HepG2 (cell line): Measurements from ENCODE around the gene ARL8A. TPM values are rescaled to one million over a fixed set of nuclear protein-coding genes. Genes with fewer than 3 reads are reported as not detected.

Source experiments
- FOXK1 ChIP-seq: sonication (generic); formaldehyde crosslinking; IDR thresholded peaks from 2 replicates; pipeline ENCODE4 v1.4.0; 2020; ENCODE audit warnings: low read depth, missing genetic modification reagents, borderline replicate concordance
- HOMEZ ChIP-seq: IDR thresholded peaks from 2 replicates; pipeline ENCODE4 v1.6.1; 2016; ENCODE audit warnings: low read depth
- KDM5B ChIP-seq: sonication (generic); formaldehyde crosslinking; IDR thresholded peaks from 2 replicates; pipeline ENCODE4 v1.4.0; 2020; ENCODE audit warnings: missing genetic modification reagents, mild to moderate bottlenecking, borderline replicate concordance
- NCOA2 ChIP-seq: sonication (generic); formaldehyde crosslinking; IDR thresholded peaks from 2 replicates; pipeline ENCODE4 v1.8.0; 2022; ENCODE audit warnings: inconsistent platforms
- RNF2 ChIP-seq: fragments of 450-650 bp; conservative IDR thresholded peaks from 2 replicates; pipeline ENCODE4 v1.6.1; 2016; ENCODE audit warnings: low read depth
- SKIL ChIP-seq: sonication (generic); formaldehyde crosslinking; IDR thresholded peaks from 2 replicates; pipeline ENCODE4 v1.8.0; 2022; ENCODE audit warnings: missing genetic modification reagents, mild to moderate bottlenecking, moderate library complexity, borderline replicate concordance
- SUZ12 ChIP-seq: fragments of 150-350 bp; IDR thresholded peaks from 2 replicates; pipeline ENCODE4 v1.6.1; 2014; ENCODE audit warnings: low read depth, low read length
- TGIF2 ChIP-seq: IDR thresholded peaks from 2 replicates; pipeline ENCODE4 v1.6.1; 2016; ENCODE audit warnings: control low read depth, missing compliant biosample characterization
- XBP1 ChIP-seq: sonication (generic); formaldehyde crosslinking; IDR thresholded peaks from 2 replicates; pipeline ENCODE4 v1.5.0; 2020; ENCODE audit warnings: missing genetic modification reagents
- ZBTB4 ChIP-seq: sonication (generic); formaldehyde crosslinking; IDR thresholded peaks from 2 replicates; pipeline ENCODE4 v1.4.0; 2020; ENCODE audit warnings: missing genetic modification reagents, mild to moderate bottlenecking, borderline replicate concordance
- ZGPAT ChIP-seq: IDR thresholded peaks from 2 replicates; pipeline ENCODE4 v1.6.1; 2016; ENCODE audit warnings: mild to moderate bottlenecking
- ZKSCAN1 ChIP-seq: fragments of 150-350 bp; IDR thresholded peaks from 2 replicates; pipeline ENCODE4 v1.6.1; 2014; ENCODE audit warnings: low read length
- ZNF101 ChIP-seq: sonication (generic); formaldehyde crosslinking; IDR thresholded peaks from 2 replicates; pipeline ENCODE4 v1.4.0; 2020; ENCODE audit warnings: mild to moderate bottlenecking, low read depth, missing genetic modification reagents, borderline replicate concordance
- ZNF446 ChIP-seq: sonication (generic); formaldehyde crosslinking; IDR thresholded peaks from 2 replicates; pipeline ENCODE4 v1.5.0; 2020; ENCODE audit warnings: mild to moderate bottlenecking, missing genetic modification reagents
- ZNF510 ChIP-seq: sonication (generic); formaldehyde crosslinking; IDR thresholded peaks from 2 replicates; pipeline ENCODE4 v1.4.0; 2020; ENCODE audit warnings: low read depth, mild to moderate bottlenecking, missing genetic modification reagents
- ZNF605 ChIP-seq: sonication (generic); formaldehyde crosslinking; IDR thresholded peaks from 2 replicates; pipeline ENCODE4 v1.8.0; 2022; ENCODE audit warnings: mild to moderate bottlenecking, missing genetic modification reagents
- ZNF652 ChIP-seq: IDR thresholded peaks from 2 replicates; pipeline ENCODE4 v1.6.1; 2016; ENCODE audit warnings: low read depth, borderline replicate concordance
- ZSCAN25 ChIP-seq: sonication (generic); formaldehyde crosslinking; IDR thresholded peaks from 2 replicates; pipeline ENCODE4 v1.8.0; 2022; ENCODE audit warnings: mild to moderate bottlenecking, missing genetic modification reagents
- polyA plus RNA-seq, 8 experiments: library from polyadenylated mRNA; depleted of rRNA in 3 of 8; stranded (reverse) in 7 of 8; unstranded in 1 of 8; fragments of >200 nt; fragmentation: Illumina TruSeq in 4 of 8; extraction: Trizol in 4 of 8; gene quantifications; 2 replicates each; pipeline versions ENCODE4 v1.2.1 to v1.2.3, GENCODE V29; 2011 to 2016; ENCODE audit warnings: low read depth in 4 of 8, missing spikeins in 1 of 8, mixed read lengths in 1 of 8; ENCODE audit not compliant: insufficient read depth in 1 of 8
- total RNA-seq, 5 experiments: library from RNA; depleted of rRNA; stranded (reverse); fragments of >200 nt; fragmentation: Illumina TruSeq; extraction: Trizol; gene quantifications; 2 replicates each; pipeline ENCODE4 v1.2.3, GENCODE V29; 2016; ENCODE audit warnings: low read depth in 1 of 5

Gene ARL8A
- total and polyA plus RNA-seq, 2 of the 13 experiments (the other 11 are each of a cell fraction or from before 2014, with no cell fraction given), result 2.7 to 23.4 TPM

GRCh38 chr1:202143011-202143767 lies 1.3 kb downstream of the ARL8A start (continued):
- TF ChIP-seq ZBTB4 (CRISPR knock-in tag) (peak; percentile 43; the same call in 1 of the 2 replicates), NCOA2 (CRISPR knock-in tag) (peak; percentile 19; the same call in 1 of the 2 replicates), TGIF2 (CRISPR knock-in tag) (no peak), ZNF605 (CRISPR knock-in tag) (0 out of 2 replicates have a peak, but pooled peaks have one; percentile 74), HOMEZ (0 out of 2 replicates have a peak, but pooled peaks have one; percentile 23), XBP1 (CRISPR knock-in tag) (no peak), ZNF446 (CRISPR knock-in tag) (no peak), ZKSCAN1 (no peak), ZSCAN25 (CRISPR knock-in tag) (0 out of 2 replicates have a peak, but pooled peaks have one; percentile 25), SUZ12 (no peak), ZGPAT (no peak), ZNF101 (CRISPR knock-in tag) (no peak), RNF2 (no peak), ZNF652 (CRISPR knock-in tag) (peak; percentile 60), FOXK1 (0 out of 2 replicates have a peak, but pooled peaks have one; percentile 19), ZNF510 (CRISPR knock-in tag) (no peak), KDM5B (CRISPR knock-in tag) (0 out of 2 replicates have a peak, but pooled peaks have one; percentile 21), SKIL (CRISPR knock-in tag) (peak; percentile 92)
